Measurements from ENCODE around the gene OR10V1. TPM values are rescaled to one million over a fixed set of nuclear protein-coding genes. Genes with fewer than 3 reads are reported as not detected.

OR10V1 gene
- total and polyA plus RNA-seq, 9 of the 15 experiments (the other 6 are each of a cell fraction or from before 2014, with no cell fraction given) = not detected

GRCh38 chr11:59729834-59730233 lies 16.2 kb upstream of the OR10V1 start:
- TF ChIP-seq CEBPG (CRISPR knock-in tag; IDR thresholded peaks at IDR 0.05) = no peak
- peak in 1 of 2 experiments; percentile 12; a peak in 1 of 4 replicates for TF ChIP-seq CEBPG (tag; conservative IDR thresholded peaks at IDR 0.05 in 1 of 2, IDR thresholded peaks at IDR 0.05 in 1 of 2)
- no peak for TF ChIP-seq HDAC1 (IDR thresholded peaks at IDR 0.05)
- no peak for TF ChIP-seq SP1 (CRISPR knock-in tag; IDR thresholded peaks at IDR 0.05)
- TF ChIP-seq HDAC3 (IDR thresholded peaks at IDR 0.05; ENCODE audit: borderline replicate concordance, partially characterized antibody) = no peak
- TF ChIP-seq CEBPB (tag; IDR thresholded peaks at IDR 0.05) = peak; percentile 45
- no peaks in the 10 kb centered on the region for H3K9me1 ChIP-seq (ENCODE audit: control insufficient read depth, insufficient read depth, low read length)
- H3K4me3 ChIP-seq = no peak overlapping the region
- ATAC-seq = no peak
- BruUV-seq (replicated peaks) = no TSS peak
- WGBS (ENCODE audit: insufficient coverage, low coverage, missing lambda C conversion rate) = 58% methylated on average over 5 of the region's 5 CpGs
- intact Hi-C loops (cut with micrococcal nuclease) (no loop called here), in situ Hi-C loops (cut with MboI) (no loop called here)
- ChIA-PET CTCF (ENCODE audit: low intra/inter-chr PET ratio) (no interaction called here), POLR2A (interaction anchor here (1.5 kb wide), 1 partner anchor 25 kb away, joined by 3 read pairs; the partner anchor contains the start of gene STX3)
- no peaks in the 10 kb centered on the region; a peak in 1 of 5 replicates for H3K4me1 ChIP-seq (replicated peaks in 1 of 2; ENCODE audit: control insufficient read depth in 2 of 2, insufficient read depth in 2 of 2, low read length in 2 of 2)
- DNase-seq (ENCODE audit: extremely low read depth in 1 of 4, low spot score in 3 of 4) = no peak
- H3K4me2 ChIP-seq (ENCODE audit: insufficient read depth, low read length) = no peak overlapping the region
- no peaks in the 10 kb centered on the region for H3K9me3 ChIP-seq (replicated peaks; ENCODE audit: control insufficient read depth, insufficient read depth, low read depth, low read length)
- H2AFZ ChIP-seq (ENCODE audit: low read depth, low read length) = no peak overlapping the region
- no peak overlapping the region for H3K27ac ChIP-seq (ENCODE audit: extremely low read depth, low read depth, low read length)
- no peak overlapping the region for H3K9ac ChIP-seq (ENCODE audit: insufficient read depth in 1 of 2, low read depth in 2 of 2, low read length in 2 of 2)
- no peaks in the 10 kb centered on the region for H3K27me3 ChIP-seq (ENCODE audit: control insufficient read depth in 2 of 2, insufficient read depth in 2 of 2, low read length in 2 of 2)
- FAIRE-seq = no peak
- no peaks in the 10 kb centered on the region for H3K36me3 ChIP-seq (ENCODE audit: control insufficient read depth, insufficient read depth, low read length)
- no peaks in the 10 kb centered on the region for H4K20me1 ChIP-seq (replicated peaks; ENCODE audit: control insufficient read depth, insufficient read depth, low read length)
- no peaks in the 10 kb centered on the region for H3K79me2 ChIP-seq (ENCODE audit: control insufficient read depth, insufficient read depth, low read length)

- in situ Hi-C loops (cut with MboI) = no loop called here
- 14% methylated on average over 1 of the region's 1 CpG for WGBS (ENCODE audit: insufficient coverage, low coverage, missing lambda C conversion rate)
- Histone ChIP-seq H4K20me1 (replicated peaks; ENCODE audit: control insufficient read depth, insufficient read depth, low read length) (no peaks in the 10 kb centered on the region), H2AFZ (ENCODE audit: low read depth, low read length) (peak overlapping the region; percentile 52), H3K4me2 (ENCODE audit: insufficient read depth, low read length) (no peak overlapping the region), H3K4me3 (no peak overlapping the region), H3K27ac (ENCODE audit: extremely low read depth, low read depth, low read length) (no peak overlapping the region), H3K4me1 (replicated peaks in 1 of 2; ENCODE audit: control insufficient read depth in 2 of 2, insufficient read depth in 2 of 2, low read length in 2 of 2) (no peaks in the 10 kb centered on the region; a peak in 1 of 5 replicates), H3K79me2 (ENCODE audit: control insufficient read depth, insufficient read depth, low read length) (no peaks in the 10 kb centered on the region), H3K9ac (ENCODE audit: insufficient read depth in 1 of 2, low read depth in 2 of 2, low read length in 2 of 2) (no peak overlapping the region), H3K27me3 (ENCODE audit: control insufficient read depth in 2 of 2, insufficient read depth in 2 of 2, low read length in 2 of 2) (no peaks in the 10 kb centered on the region), H3K36me3 (ENCODE audit: control insufficient read depth, insufficient read depth, low read length) (no peaks in the 10 kb centered on the region), H3K9me3 (replicated peaks; ENCODE audit: control insufficient read depth, insufficient read depth, low read depth, low read length) (no peaks in the 10 kb centered on the region), H3K9me1 (ENCODE audit: control insufficient read depth, insufficient read depth, low read length) (no peaks in the 10 kb centered on the region)
- DNase-seq (ENCODE audit: extremely low read depth in 1 of 4, low spot score in 3 of 4) (no peak), FAIRE-seq (no peak), ATAC-seq (peak; percentile 40)
- intact Hi-C loops (cut with micrococcal nuclease) = no loop called here
- POLR2A ChIA-PET = no interaction called here
- CTCF ChIA-PET (ENCODE audit: low intra/inter-chr PET ratio) = no interaction called here
- TF ChIP-seq NFE2 (IDR thresholded peaks at IDR 0.05; ENCODE audit: low read depth) (peak; percentile 52; the same call in 1 of the 2 replicates), GTF3C2 (IDR thresholded peaks at IDR 0.05; ENCODE audit: borderline replicate concordance, extremely low read depth, insufficient read length) (no peak), YY1 (IDR thresholded peaks at IDR 0.05; ENCODE audit: borderline replicate concordance in 1 of 3, control insufficient read depth in 1 of 3, extremely low read depth in 1 of 3, insufficient read depth in 3 of 3, insufficient read length in 1 of 3, insufficient replicate concordance in 2 of 3, low read depth in 1 of 3, low read length in 2 of 3) (peak in 2 of 3 experiments; percentile 25 to 63)
- BruUV-seq (replicated peaks) = no TSS peak
Measured at GRCh38 chr11:59728913-59729312, 15.3 kb upstream of the OR10V1 start.
